K562 (cell line): ENCODE measurements around the gene FAM110D.

ENCODE experiments used
- CUX1 ChIP-seq: fragments of 200-800 bp; sonication (Bioruptor generic); IDR thresholded peaks from 2 replicates; pipeline ENCODE4 v1.6.1; 2016; ENCODE audit warnings: missing genetic modification characterization, missing compliant biosample characterization
- EZH2 ChIP-seq: IDR thresholded peaks from 2 replicates; pipeline ENCODE4 v1.6.1; 2012; ENCODE audit warnings: low read depth, mild to moderate bottlenecking, inconsistent platforms, low read length, borderline replicate concordance
- GATA2 ChIP-seq: sonication (generic); formaldehyde crosslinking; IDR thresholded peaks from 2 replicates; pipeline ENCODE4 v1.4.0; 2020; ENCODE audit warnings: mild to moderate bottlenecking, missing genetic modification reagents
- MCM2 ChIP-seq: fragments of 450-650 bp; IDR thresholded peaks from 2 replicates; pipeline ENCODE4 v1.6.1; 2017; ENCODE audit warnings: low read depth, mild to moderate bottlenecking
- ZNF76 ChIP-seq: fragments of 250-450 bp; sonication (Bioruptor Pico); IDR thresholded peaks from 2 replicates; pipeline ENCODE4 v1.4.0; 2020; ENCODE audit warnings: mild to moderate bottlenecking, moderate library complexity, borderline replicate concordance
- TF ChIP-seq, protein P1 (sequence below): sonication (generic); formaldehyde crosslinking; IDR thresholded peaks from 2 replicates; pipeline ENCODE4 v1.8.0; 2023; ENCODE audit warnings: mild to moderate bottlenecking, missing genetic modification reagents
- TF ChIP-seq, protein P2 (sequence below), 3 experiments: IDR thresholded peaks in 2 of 3; conservative IDR thresholded peaks in 1 of 3; 2 replicates each; pipeline ENCODE4 v1.5.1; 2011 to 2012; ENCODE audit warnings: low read length in 3 of 3, mild to moderate bottlenecking in 3 of 3, control low read depth in 2 of 3, improper control_type of control experiment in 1 of 3, inconsistent platforms in 1 of 3, low read depth in 1 of 3, mixed read lengths in 1 of 3, moderate library complexity in 1 of 3; ENCODE audit not compliant: insufficient read depth in 2 of 3
- TF ChIP-seq, protein P3 (sequence below): sonication (generic); formaldehyde crosslinking; IDR thresholded peaks from 2 replicates; pipeline ENCODE4 v1.8.0; 2023; ENCODE audit warnings: missing genetic modification reagents, mild to moderate bottlenecking, borderline replicate concordance

DNA sequence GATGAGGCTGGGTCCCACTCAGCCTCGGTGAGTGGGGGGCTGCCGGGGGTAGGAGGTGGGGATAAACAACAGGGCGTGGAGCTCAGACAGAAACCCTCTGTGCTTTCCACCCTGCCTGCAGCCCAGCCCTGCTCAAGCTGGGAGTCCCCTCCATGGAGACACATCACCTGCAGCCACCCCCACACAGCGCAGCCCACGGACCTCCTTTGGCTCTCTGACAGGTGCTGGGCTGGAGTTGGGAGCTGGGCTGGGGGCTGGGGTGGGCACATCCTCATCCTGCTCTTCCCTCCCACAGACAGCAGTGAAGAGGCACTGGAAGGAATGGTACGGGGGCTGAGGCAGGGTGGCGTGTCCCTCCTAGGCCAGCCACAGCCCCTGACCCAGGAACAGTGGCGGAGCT lies 29.6 kb downstream of the FAM110D start:
- TF ChIP-seq, protein P1, sequence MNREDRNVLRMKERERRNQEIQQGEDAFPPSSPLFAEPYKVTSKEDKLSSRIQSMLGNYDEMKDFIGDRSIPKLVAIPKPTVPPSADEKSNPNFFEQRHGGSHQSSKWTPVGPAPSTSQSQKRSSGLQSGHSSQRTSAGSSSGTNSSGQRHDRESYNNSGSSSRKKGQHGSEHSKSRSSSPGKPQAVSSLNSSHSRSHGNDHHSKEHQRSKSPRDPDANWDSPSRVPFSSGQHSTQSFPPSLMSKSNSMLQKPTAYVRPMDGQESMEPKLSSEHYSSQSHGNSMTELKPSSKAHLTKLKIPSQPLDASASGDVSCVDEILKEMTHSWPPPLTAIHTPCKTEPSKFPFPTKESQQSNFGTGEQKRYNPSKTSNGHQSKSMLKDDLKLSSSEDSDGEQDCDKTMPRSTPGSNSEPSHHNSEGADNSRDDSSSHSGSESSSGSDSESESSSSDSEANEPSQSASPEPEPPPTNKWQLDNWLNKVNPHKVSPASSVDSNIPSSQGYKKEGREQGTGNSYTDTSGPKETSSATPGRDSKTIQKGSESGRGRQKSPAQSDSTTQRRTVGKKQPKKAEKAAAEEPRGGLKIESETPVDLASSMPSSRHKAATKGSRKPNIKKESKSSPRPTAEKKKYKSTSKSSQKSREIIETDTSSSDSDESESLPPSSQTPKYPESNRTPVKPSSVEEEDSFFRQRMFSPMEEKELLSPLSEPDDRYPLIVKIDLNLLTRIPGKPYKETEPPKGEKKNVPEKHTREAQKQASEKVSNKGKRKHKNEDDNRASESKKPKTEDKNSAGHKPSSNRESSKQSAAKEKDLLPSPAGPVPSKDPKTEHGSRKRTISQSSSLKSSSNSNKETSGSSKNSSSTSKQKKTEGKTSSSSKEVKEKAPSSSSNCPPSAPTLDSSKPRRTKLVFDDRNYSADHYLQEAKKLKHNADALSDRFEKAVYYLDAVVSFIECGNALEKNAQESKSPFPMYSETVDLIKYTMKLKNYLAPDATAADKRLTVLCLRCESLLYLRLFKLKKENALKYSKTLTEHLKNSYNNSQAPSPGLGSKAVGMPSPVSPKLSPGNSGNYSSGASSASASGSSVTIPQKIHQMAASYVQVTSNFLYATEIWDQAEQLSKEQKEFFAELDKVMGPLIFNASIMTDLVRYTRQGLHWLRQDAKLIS (CRISPR knock-in tag): no peak
- TF ChIP-seq, protein P2, sequence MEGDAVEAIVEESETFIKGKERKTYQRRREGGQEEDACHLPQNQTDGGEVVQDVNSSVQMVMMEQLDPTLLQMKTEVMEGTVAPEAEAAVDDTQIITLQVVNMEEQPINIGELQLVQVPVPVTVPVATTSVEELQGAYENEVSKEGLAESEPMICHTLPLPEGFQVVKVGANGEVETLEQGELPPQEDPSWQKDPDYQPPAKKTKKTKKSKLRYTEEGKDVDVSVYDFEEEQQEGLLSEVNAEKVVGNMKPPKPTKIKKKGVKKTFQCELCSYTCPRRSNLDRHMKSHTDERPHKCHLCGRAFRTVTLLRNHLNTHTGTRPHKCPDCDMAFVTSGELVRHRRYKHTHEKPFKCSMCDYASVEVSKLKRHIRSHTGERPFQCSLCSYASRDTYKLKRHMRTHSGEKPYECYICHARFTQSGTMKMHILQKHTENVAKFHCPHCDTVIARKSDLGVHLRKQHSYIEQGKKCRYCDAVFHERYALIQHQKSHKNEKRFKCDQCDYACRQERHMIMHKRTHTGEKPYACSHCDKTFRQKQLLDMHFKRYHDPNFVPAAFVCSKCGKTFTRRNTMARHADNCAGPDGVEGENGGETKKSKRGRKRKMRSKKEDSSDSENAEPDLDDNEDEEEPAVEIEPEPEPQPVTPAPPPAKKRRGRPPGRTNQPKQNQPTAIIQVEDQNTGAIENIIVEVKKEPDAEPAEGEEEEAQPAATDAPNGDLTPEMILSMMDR (IDR thresholded peaks at IDR 0.05 in 2 of 3, conservative IDR thresholded peaks at IDR 0.05 in 1 of 3; ENCODE audit: insufficient read depth in 2 of 3, low read depth in 1 of 3, low read length in 3 of 3): no peak
- TF ChIP-seq, protein P3, sequence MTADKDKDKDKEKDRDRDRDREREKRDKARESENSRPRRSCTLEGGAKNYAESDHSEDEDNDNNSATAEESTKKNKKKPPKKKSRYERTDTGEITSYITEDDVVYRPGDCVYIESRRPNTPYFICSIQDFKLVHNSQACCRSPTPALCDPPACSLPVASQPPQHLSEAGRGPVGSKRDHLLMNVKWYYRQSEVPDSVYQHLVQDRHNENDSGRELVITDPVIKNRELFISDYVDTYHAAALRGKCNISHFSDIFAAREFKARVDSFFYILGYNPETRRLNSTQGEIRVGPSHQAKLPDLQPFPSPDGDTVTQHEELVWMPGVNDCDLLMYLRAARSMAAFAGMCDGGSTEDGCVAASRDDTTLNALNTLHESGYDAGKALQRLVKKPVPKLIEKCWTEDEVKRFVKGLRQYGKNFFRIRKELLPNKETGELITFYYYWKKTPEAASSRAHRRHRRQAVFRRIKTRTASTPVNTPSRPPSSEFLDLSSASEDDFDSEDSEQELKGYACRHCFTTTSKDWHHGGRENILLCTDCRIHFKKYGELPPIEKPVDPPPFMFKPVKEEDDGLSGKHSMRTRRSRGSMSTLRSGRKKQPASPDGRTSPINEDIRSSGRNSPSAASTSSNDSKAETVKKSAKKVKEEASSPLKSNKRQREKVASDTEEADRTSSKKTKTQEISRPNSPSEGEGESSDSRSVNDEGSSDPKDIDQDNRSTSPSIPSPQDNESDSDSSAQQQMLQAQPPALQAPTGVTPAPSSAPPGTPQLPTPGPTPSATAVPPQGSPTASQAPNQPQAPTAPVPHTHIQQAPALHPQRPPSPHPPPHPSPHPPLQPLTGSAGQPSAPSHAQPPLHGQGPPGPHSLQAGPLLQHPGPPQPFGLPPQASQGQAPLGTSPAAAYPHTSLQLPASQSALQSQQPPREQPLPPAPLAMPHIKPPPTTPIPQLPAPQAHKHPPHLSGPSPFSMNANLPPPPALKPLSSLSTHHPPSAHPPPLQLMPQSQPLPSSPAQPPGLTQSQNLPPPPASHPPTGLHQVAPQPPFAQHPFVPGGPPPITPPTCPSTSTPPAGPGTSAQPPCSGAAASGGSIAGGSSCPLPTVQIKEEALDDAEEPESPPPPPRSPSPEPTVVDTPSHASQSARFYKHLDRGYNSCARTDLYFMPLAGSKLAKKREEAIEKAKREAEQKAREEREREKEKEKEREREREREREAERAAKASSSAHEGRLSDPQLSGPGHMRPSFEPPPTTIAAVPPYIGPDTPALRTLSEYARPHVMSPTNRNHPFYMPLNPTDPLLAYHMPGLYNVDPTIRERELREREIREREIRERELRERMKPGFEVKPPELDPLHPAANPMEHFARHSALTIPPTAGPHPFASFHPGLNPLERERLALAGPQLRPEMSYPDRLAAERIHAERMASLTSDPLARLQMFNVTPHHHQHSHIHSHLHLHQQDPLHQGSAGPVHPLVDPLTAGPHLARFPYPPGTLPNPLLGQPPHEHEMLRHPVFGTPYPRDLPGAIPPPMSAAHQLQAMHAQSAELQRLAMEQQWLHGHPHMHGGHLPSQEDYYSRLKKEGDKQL (CRISPR knock-in tag): no peak
- TF ChIP-seq GATA2 (no peak), ZNF76 (CRISPR knock-in tag) (no peak), MCM2 (no peak), CUX1 (CRISPR knock-in tag) (no peak), EZH2 (no peak)
